Cerebellar nuclear complex (tissue), 1 donor: ENCODE data around the gene PGRMC2.

Experiments used
- DNase-seq, 2 experiments: peaks; one replicate each; lab custom pipeline; 2025; lab: John Stamatoyannopoulos, UW

PGRMC2 gene

DNA sequence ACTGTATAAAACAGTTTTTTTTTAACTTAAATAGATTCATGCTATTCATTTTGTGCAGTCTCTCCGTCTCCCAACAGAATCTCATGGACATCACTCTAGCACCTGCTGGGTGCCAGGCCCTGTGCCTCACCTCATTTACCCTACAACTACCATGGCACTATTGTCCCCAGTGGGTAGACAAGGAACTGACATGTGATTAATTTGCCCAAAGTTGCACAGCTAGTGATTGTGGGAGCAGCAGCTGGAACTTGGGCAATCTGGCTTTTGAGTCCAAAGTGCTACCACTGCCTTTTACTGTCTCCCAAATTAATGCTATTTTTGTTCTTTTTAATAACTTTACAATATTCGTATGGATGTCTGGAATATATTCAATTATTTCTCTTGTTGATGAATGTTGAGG, 11.2 kb upstream of the PGRMC2 start:
- DNase-seq: no peak

DNA sequence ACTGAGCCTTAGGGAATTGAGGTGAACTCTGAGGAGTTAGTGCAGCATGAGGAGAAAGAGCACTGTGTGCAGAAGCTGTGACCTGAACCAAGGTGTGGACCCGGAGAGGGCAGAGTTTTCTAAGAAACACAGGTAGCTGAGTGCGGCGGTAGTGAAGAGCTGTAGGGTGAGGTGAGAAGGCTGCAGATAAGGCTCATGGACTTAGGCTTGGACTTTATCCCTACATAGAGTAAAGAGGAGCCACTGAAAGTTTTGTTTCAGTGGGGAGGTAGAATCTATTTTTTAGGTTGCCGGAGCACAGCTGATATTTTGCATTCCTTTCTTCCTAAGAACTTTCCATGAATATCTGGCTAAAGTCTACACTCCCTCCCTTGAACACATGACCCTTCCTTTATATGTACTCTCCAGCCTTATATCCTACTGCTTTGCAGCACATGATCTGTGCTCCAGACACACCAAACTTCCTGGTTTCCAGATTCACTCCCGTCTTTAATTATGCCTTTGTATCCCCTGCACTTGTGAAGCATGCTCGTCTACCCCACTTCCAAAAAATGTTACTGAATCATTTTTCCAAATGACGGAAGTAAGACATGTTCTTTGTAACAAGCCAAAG, 10.6 kb upstream of the PGRMC2 start:
- no peak for DNase-seq

DNA sequence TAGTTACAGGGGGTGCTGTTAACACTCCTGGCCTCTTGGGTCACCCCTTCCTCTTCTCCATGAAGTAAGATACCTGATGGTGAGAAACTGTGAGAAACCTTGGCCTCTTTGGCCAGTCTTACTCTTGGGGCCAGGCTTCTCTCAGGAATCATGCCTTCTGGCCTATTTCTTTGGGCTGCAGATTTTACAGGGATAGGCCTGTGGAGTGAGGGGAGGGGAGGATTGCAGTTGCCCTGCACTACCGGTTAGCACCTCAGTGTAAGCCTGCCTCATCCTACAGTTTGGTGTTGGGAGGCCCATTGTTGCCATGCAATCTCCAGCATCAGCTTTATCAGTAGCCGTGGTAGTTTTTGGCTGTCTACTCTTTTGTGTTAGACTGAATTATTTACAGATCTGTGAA, 7.6 kb upstream of the PGRMC2 start:
- no peak for DNase-seq

DNA sequence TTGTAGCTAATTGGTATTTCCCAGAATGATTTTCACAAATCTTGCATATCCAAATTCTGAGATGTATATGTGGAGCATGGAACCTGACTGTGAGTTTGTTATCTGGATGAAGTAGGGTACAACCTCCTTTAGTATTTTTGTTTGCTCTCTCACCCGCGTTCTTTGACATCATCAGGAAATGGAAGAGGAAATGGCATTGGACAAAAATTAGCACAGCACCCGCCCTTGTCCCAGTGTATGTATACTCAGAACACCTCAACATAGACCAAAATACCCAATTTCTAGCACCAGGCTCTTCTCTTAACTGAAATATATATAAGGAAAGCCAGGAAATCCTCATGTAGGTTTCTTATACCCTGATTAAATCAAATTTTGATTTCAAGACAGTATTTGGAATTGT, 6.9 kb upstream of the PGRMC2 start:
- no peak for DNase-seq

DNA sequence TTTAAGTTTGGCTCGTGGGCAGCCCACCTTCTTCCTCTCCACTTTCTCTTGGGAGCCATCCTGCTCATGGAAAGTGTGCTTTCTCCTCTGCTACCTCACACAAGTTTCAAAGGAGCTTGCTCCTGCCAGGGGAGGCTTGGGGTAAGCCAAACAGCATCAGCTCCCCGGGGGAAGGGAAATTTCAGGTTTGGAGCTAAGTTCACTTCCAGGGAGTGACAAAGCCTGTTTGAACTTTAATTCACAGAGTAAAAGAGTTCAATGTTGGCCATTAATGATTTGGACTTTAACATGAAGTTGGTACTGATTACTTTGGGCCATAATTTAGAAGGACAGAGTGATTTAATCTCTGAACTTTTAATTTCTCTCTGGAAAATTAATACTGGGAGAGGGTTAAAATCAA, 4.7 kb upstream of the PGRMC2 start:
- no peak for DNase-seq

DNA sequence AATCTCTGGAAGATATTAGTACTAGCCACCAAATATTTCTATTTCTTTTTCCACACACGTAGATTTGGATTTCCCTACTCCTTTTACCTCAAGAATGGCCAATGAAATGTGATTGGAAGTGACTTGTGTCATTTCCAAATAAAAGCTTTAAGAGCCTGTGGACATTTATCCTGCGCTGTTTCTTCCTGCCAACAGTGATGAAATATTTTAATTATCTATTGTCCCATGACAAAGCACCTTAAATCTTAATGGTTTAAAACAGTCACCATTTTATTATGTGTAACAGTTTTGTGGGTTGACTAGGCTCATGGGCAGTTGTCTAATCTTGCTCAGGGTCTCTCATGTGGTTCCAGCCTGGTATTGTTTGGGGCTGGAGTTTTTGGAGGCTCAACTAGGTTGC, 3.5 kb upstream of the PGRMC2 start:
- DNase-seq: no peak

DNA sequence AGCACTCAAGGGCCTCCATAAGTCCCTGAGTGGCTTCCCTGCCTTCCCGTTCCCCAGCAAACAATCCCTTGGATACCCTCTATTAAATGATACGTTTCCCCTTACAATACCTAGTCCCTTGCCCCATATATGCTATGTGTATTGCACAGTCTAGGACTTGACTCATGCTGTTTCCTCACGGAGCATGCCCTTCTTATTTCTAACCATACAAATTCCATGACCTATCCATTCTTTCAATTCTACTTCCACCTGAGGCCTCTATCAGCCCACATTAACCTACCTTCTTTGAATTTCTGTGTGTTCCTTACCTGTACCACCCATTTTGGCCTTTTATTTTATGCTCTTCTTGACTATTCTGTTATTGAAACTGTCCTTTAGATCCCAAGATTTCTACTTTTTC, 2.9 kb upstream of the PGRMC2 start:
- DNase-seq: no peak

DNA sequence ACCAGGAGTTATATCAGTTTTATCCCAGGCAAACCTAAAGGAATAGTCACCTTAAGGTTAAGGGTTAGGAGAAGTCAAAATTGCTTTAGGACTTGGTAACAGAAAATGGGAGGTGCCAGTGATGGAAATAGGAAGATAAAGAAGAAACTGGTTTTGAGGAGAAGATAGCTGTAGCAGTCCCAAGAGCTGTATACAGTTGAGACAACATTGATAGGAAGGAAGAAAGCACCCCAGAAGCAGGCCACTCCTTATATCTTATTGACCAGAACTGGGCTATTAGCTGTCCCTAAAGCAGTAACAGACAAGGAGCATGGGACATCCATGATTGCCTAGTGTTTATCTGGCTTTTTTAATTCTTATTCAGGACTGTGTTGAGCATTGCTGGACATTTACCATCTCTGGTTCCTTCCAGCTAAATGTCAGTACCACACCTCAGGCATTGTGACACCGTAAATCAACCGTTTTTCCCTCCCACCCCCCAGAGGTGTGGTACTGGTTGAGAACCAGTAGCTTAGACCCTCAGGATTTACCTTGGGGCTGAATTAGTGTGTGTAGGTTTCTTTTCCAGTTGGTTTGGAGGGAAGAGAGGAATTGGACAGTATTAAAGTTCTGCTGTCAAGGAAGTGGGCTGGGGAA, 2.0 kb upstream of the PGRMC2 start:
- no peak for DNase-seq

DNA sequence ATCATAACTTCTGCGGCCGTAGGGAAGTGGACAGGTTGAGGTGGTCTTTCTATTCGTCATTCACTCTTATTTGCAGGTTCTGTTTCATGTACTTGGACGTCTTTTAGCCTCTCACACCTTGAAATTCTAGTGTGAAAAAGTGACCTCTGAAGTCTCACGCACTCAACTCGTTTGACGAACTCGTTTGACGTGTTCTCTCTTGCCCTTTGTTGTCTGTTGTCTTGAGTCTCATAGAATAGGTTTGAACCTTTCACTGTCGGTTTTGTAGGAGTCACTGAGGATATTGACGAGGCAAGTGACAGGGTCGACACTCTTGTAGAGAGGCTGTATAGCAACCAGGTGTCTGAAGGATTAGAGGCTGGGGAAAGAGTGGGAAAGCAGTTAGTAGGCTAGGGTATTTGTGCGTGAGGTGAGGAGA, 1.1 kb upstream of the PGRMC2 start:
- DNase-seq: no peak

DNA sequence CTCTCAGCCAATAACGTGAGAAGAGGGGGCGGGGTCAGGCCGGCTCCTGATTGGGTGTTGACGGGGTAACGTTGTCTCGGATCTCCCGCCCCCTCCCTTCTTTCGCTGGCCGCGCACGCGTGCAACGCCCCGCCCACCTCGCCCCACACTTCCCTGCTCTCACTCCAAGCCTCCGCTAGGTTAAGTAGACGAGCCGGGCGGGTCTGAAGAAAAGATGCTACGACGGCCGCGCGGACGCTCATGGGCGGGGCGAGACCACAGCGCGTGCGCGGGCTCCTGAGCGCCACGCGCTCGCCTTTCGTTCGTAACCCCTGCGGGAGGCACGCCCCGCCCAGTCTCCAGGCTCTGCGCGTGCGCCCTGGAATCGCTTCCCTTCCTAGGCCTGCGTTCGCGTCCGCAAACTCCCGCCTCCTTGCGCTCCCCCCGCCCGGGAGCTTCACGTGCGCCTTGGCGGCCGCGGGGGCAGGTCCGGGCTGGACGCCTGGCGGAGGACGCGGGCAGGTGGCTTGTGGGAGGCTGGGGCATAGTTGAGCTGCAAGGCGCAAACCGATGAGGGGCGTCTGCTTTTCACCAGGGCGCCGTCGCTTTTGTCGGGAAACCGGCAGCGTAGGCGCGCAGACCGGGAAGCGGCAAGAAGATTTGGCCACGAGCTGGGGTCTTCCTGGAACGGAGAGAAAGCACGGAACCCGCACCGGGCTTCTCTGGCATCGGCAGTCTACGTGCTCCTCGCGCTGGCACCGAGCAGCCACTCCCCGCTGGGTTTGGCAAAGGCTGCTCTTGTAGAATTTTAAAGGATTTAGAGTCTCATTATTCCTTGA, 467 bp upstream of the PGRMC2 start:
- DNase-seq: peak; percentile 88 to 93

DNA sequence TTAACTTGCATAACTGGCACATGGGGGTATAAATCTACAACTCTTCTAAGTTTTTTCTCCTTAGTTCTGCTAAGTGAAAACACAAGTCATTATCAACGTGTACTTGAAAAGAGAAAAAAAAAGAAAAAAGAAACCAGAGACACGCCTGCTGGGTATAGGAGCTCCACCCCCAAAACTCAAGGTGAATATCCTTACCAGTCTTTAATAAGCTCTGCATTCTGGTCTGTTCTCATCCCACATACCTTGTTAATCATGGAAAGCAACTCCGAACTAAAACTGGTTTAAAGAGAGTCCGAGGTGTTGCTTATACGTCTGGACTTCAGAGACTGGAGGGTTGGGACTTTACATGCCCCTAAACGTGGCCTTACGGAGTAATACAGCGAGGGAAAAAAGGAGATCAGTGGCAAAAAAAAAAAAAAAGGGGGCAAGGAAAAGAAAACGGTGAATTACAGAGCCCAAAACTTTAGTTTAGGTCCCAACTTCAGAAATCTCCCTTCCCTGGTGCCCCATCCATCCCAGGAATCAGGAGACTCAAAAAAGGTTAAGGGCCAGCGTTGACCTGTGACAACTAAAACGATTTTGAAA, 1.0 kb downstream of the PGRMC2 start:
- DNase-seq: no peak

DNA sequence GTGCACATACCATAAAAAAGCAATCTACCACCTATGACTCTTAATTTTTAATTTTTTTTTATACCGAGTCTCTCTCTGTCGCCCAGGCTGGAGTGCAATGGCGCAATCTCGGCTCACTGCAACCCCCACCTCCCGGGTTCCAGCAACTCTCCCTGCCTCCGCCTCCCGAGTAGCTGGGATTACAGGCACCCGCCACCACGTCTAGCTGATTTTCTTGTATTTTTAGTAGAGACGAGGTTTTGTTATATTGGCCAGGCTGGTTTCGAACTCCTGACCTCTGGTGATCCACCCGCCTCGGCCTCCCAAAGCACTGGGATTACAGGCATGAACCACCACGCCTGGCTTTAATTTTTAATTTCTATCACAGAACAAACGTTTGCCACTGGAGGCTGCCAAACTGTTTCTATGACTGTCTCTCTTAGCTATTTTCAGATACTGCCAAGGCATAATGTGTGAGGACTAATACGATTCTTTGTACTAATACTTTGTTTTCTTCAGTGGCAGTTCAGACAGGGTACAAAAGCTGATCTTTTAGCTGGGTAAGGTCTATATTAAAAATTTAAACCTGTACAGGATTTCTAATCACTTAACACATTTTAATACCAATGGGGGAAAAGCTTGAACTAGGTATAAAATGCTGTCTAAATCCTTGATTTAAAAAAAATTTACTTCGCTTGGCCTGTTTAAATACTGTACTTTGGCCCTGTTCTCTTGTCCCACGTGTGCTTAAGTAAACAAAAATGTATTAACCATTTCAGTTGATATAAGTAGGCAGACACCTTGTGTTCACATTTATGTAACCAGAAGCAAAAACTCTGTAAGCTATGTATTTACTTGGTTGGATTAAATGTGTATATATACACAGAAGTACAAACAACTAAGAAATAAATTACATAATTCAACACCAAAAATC, 2.3 kb downstream of the PGRMC2 start:
- no peak for DNase-seq

DNA sequence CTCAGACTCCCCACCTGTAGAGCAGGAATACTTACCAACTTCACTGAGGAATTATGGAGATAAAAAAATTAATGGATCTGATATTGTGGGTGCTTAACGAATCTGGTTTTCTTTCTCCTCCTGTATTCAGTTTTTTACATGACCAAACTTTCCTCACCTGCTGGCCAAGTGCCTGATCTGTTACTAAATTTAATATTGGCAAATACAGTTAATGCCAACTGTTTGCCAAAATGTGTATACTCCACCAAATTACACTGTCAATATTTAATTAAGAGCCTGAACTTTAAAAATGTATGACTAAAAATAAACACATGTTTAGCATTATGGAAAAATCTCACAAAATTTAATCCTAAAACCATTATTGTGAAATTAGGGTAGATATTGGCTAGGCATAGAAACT, 3.3 kb downstream of the PGRMC2 start:
- no peak for DNase-seq

DNA sequence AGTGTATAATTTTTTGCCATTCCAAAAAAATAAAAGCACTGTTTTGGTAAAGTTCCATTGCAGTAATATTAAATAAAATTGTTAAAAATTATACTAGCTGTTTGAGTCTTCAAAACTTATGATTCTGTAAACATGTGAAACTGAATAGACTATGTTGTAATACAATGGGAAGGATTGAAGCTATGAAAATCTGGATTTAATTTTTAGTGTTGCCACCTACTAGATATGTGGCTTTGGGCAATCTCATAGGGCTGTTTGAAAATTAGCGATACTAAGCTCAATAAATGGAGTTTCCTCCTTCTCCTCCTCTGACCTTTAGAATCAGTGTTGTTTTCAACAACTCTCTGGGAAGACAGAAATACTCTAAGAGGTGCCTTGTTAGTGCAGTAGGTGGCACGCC, 4.5 kb downstream of the PGRMC2 start:
- DNase-seq: no peak

DNA sequence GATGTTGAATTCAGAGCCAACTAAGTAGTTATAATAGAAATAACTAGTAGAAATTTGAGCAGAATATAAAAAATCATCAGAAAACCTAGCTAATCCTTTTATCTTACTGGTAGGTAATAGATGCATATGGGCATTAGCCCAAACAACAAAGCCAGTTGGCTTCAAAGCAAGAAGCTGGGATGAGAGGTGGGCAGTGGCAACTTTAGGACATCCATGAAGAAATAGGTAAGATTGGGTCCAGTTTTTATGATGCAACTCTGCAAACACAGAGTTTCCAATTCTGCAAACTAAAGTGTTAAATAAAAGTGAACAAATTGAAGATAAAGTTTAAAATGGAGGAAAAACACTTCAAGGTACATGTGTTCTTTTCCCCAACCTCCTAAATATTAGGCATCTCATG, 5.1 kb downstream of the PGRMC2 start:
- no peak for DNase-seq

DNA sequence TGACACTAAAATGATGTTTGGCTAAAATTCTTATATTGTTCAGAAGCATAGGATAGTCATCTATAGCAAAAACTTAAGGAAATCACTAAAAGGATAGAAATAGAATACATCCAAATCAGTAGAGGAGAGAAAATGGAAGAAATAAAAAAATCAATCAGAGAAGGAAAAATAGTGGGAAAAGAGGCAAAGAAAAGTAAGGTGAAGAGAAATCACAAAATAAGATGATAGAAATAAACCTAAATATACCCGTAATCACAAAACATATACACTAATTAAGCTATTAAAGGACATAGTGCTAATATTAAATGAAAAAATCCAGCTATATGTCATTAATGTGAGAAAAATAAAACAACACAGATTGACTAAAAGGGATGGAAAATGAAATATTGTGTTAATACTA, 6.3 kb downstream of the PGRMC2 start:
- no peak for DNase-seq

DNA sequence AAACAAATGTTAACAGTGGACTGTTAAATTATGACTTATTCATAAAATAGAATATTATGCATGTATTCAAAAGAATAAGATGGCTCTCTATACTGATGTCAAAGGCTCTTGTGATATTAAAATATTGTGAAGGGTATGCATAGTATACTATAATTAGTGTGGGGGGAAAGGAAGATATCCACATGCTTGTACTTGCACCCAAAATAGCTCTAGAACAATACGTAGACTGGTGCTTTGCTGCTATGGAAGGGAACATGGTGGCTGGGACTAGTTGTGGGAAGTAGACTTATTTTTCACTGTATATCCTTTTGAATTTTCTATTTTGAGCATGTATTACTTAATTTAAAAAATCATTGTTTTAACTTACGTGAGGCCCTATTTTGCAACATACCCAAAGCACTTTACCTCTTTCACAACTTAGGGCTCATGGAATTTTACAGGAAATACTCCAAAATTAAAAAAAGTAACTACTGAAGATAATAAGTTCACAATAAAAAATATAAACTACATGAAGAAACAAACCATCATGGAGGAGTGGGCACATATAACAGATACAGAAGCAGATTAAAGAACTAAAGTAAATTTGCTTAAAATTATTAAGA, 7.9 kb downstream of the PGRMC2 start:
- DNase-seq: no peak

DNA sequence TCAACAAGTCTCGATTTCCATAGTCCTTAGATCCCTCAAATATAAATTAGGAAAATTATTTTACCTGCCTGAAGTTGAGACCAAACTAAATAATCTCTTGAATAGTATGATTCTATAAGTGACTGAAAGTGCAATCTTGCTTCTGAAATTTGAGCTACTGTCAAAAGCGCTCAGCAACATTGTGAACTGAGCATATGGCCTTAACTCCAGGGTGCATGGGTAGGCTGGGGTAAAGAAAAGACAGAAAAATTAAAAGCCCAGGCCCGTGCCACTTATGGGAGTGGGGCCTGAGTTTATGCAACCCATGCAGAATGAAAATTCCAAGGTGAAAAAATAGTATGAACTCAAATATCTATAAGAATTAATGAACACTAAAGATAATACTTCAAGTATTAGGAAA, 9.8 kb downstream of the PGRMC2 start:
- DNase-seq: peak in 1 of 2 experiments; percentile 27

DNA sequence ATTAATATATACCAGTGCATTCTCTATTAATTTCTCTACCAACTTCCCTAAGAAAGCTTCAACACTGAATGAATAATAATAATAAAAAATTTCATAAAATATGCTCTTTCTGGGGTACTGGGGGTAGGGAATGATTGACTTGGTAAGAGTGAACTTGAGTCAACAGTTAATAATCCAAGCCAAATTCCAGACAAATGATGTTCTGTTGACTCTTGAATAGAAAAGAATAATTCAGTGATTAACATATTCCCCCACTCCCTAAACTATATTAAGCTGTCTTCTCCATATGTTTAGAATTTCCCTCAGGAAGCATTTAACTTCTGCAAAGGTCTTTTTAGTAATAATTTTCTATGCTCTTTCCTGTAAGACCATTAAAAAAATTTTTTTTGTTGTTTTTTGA, 12.3 kb downstream of the PGRMC2 start:
- DNase-seq: no peak

DNA sequence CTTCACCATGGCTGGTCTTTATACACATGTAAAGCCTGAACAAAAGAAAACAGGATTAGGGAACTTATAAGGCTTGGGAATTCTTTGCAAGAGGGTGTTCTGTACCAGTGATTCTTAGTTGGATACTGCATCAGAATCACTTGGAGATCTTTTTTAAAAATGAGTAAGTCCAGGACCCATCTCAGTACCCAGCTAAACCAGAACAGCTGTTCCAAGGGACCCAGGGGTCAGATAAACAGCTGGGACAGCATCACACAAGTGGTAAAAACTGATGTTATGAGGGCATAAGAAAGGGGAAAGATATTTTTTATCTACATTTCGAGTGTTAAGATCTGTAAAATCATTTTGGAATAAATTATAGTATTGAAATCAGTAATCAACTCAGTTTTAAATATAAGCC, 16.1 kb downstream of the PGRMC2 start:
- DNase-seq: no peak

DNA sequence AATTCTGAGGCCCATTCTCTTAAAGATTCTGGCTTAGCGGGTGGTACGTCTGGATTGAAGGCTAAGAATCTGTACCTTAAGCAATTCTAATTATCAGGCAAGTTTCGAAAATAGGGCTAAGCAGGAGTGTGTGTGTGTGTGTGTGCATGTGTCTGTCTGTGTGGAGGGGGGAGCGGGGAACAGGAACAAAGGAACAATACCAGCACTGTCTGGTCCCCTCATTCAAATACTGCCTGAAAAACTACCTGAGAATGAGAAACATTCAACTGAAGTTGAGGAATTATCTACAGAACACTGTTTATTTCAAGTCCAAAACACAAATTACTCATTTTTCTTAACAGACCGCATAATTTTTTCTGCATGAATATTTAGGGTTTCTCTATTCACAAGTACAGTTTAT, 18.6 kb downstream of the PGRMC2 start:
- no peak for DNase-seq

DNA sequence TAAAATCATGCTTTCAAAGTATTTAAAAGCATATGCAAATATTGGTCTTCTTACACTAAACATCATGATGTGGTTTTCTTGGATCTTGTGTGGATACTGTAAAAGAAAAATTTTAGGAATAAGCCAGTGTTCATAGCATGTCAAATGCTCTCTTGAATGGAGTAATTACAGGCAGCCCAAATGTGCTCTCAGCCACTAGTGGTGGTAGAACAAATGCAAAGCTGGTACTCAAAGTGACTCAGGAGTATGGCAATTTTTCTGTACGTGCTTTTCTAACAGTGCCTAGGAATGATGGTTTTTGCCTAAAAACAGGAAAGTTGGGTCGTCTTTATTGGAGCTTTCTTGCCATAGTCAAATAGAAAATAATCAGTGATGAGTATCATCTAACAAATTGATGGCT, 19.9 kb downstream of the PGRMC2 start:
- no peak for DNase-seq
